GM12875 (cell line): ENCODE data around the gene TBX20.
"Not testable (repeated sequence)": the region's sequence is repeated elsewhere in the genome, so short reads cannot be mapped to it uniquely, and the experiment has no call there.

Experiments used
- H3K4me3 ChIP-seq: one replicate; pipeline ENCODE4 v1.5.1; 2011; ENCODE audit warnings: low read depth, low read length, control low read depth
- TF ChIP-seq, protein P1 (sequence below): IDR thresholded peaks from 2 replicates; pipeline ENCODE4 v1.5.1; 2011; ENCODE audit warnings: low read depth, mild to moderate bottlenecking, control low read depth, inconsistent platforms, low read length, moderate library complexity, borderline replicate concordance; ENCODE audit not compliant: insufficient read depth

Gene TBX20

DNA sequence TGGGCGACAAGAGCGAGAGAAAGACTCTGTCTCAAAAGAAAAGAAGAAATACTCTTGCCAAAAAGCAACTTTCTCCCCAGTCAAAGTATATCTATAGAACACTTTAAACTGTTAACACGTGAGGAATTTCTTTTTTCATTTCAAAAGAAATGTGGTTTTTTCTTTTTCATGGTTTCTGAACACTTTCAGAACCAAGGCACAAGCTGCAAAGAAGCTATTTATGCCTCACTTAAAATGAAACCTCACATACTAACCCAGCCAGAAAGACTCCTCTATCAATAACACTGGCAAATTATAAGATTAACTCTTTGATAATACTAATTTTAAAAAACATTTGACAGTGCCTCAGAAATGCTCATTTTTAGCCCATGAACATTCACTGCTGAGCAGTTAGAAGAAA is 20.9 kb downstream of the TBX20 start:
- TF ChIP-seq, protein P1, sequence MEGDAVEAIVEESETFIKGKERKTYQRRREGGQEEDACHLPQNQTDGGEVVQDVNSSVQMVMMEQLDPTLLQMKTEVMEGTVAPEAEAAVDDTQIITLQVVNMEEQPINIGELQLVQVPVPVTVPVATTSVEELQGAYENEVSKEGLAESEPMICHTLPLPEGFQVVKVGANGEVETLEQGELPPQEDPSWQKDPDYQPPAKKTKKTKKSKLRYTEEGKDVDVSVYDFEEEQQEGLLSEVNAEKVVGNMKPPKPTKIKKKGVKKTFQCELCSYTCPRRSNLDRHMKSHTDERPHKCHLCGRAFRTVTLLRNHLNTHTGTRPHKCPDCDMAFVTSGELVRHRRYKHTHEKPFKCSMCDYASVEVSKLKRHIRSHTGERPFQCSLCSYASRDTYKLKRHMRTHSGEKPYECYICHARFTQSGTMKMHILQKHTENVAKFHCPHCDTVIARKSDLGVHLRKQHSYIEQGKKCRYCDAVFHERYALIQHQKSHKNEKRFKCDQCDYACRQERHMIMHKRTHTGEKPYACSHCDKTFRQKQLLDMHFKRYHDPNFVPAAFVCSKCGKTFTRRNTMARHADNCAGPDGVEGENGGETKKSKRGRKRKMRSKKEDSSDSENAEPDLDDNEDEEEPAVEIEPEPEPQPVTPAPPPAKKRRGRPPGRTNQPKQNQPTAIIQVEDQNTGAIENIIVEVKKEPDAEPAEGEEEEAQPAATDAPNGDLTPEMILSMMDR = no peak
- no peak overlapping the region for H3K4me3 ChIP-seq

DNA sequence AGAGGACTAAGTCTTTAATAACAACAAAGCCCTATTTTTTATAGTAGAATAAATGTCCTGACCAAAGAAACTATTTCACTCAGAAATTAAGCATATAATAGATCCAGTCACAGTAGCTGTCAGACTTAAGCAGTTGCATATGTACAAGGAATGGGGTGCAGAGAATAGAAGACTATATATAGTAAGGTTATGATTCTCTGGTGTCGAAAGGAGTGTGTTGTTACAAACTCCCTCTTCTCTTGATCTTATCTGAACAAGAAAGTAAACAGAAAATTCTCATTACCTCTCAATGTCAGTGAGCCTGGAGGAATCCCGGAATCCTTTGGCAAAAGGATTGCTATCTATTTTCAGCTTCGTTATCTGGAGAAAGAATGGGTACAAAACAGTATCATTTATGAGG is 22.7 kb downstream of the TBX20 start:
- not testable (repeated sequence) for H3K4me3 ChIP-seq

DNA sequence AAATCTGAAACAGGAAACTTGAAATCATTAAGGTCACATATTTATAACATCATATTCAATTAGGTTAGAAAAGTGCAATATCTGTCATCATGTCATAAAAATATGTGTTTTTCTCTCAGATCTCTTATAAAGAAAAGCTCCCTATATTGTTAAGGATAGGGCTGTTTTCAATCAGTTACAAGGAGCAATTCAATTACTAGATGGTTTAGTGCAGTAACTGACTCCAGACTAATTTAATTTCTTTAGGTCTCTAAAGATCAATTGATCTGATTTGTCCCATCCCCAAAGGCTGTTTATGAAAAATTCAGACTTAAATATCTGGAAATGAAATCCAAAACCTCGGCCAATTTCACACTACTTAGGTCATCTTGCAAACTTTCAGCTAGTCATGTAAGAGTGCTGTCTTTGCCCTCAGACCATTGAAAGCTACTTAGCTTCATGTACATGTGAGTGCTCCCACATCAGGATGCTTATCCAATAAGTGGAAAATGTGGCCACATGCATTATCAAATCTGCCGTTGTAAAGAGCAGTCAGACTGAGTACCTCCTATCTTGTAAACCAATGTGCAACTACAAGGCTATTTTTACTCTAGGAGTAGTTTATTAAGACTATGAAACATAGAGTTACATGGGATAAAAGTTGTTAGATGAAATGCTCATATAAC is 24.7 kb downstream of the TBX20 start:
- H3K4me3 ChIP-seq = not testable (repeated sequence)

DNA sequence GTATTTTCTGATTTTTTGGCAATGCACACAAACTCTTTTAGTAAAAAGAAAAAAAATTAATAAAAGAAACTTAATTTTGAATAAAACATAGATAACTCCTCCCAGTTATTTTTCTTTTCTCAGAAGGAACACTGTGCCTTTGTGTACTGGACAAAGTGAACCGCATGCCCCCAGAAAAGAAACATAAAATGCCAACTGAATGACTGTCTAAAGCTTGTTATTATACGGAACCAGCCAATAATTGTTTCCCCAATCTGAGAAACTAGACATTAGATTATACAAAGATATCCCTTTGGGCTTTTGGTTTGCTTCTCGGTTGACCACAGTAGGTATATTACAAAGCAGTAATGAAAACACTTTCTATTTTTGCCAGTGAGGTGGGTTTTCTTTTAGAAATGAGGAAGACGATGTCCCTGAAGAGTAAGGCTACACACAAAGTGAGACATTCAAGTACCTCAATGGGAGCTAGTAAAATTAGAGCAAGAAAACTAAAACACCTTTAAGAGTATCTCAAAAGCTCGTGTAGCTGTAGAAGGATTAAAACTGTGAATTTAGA is 25.3 kb downstream of the TBX20 start:
- H3K4me3 ChIP-seq = not testable (repeated sequence)

DNA sequence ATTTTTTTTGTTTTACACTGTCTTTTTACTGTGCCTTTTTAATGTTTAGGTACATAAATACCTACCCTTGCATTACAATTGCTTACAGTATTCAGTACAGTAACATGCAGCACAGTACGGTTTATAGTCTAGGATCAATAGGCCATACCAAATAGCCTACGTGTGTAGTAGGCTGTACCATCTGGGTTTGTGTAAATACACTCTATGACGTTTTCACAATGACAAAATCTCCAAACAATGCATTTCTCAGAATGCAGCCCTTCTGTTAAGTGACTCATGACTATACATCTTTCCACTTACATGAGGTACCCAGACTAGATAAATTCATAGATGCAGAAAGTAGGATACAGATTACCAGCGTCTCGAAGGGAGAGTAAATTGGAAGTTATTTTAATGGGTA is 26.5 kb downstream of the TBX20 start:
- H3K4me3 ChIP-seq = not testable (repeated sequence)

DNA sequence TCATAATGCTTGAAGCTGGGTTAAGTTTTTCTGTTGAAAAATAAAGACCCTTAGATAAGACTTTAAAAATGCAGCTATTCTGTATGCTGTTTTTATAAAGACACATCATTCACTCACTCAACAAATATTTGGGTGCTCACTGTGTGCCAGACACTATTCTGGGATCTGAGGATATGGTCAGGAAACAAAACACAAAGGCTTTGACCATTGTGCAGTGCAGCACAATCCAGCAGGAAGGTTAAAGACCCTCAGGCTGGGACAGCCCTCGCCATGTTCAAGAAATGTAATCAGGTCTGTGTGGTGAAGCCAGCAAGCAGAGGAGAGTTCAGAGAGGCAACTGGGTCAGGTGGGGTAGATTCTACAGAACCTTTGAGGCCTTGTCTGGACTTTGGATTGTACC is 31.5 kb downstream of the TBX20 start:
- H3K4me3 ChIP-seq = not testable (repeated sequence)

DNA sequence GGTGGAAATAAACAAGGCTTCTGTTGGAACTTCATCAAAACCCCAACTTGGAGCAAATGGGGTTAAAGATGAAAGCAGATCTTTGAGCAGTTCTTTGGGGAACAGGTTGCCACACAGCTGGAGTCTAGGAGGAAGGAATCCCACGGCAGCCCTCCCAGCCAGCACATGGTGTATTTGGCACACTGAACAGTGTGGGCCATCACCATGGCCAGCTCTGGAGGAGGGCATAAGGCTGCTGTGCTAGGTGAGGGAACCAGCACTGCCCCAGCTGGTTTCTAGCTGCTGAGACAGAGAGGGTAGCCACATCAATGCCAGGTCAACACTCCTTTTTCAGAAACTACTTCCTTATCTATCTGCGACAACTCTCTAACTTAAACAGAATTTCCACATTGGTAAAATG is 33.7 kb downstream of the TBX20 start:
- H3K4me3 ChIP-seq = not testable (repeated sequence)

DNA sequence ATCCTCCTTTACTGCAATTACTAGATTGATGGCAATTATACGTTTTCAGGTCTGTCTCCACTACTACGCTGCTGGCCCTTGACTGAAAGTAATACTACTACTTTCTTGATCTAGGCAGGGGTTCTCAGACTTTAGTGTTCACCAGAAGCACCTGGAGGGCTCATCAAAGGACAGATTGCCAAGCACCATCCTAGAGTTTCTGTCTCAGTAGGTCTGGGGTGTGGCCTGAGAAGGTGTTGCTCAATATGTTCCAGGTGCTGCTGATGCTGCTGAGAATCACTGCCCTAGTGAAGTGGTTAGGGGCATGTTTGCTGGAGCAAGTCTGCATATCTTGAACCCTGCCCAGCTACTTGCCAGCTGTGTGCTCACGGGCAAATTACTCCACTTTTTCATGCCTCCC is 37.9 kb downstream of the TBX20 start:
- not testable (repeated sequence) for H3K4me3 ChIP-seq

DNA sequence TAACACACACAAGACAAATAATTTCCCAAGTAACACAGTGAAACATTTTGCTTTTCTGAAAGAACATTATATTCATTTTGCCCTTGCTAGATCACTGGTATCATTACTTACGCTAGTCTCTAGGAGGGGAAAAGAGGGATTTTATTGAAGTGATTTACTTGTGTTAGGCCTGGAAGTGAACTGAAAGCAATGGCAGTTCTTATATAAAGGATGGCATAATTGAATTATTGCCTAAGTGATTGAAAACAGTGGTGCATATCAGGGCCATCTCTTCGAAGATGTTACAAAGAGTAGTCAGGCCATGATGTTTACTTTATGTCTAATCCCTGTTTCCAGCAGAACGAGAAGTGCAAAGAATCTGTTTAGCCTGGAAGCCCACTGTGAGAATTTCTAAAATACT is 38.8 kb downstream of the TBX20 start:
- not testable (repeated sequence) for H3K4me3 ChIP-seq

DNA sequence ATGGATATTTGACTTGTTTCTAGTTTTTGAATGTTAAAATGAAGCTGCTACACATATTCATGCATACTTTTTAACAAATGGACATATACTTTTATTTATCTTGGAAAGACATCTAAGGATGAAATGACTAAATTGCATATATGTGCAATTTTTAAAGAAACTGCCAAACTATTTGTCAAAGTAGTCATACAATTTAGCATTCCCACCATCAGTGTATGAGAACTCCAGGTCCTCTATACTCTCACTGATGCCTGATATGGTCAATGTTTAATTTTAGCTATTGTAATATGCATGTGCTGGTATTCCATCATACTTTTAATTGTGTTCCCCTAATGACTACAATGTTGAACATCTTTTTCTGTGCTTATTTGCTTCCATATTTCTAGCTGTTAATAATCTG is 47.0 kb downstream of the TBX20 start:
- H3K4me3 ChIP-seq = not testable (repeated sequence)

DNA sequence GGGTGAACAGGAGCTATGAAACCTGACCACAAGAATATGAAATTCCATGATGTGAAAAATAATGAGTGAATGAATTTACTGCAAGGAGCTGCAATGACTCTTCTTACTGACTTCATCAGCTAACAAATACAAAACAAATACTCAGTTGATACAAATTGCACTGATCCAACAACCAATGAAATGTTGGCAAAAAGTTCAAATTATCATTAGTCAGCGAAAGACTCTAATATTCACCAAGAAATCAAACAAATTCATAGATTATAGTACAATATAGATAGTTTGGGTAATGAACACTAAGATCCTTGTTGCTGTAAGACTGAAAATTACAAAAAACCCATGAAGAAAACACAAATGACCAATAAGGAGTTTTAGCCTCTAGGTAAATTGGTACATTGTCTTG is 49.0 kb downstream of the TBX20 start:
- H3K4me3 ChIP-seq = not testable (repeated sequence)

DNA sequence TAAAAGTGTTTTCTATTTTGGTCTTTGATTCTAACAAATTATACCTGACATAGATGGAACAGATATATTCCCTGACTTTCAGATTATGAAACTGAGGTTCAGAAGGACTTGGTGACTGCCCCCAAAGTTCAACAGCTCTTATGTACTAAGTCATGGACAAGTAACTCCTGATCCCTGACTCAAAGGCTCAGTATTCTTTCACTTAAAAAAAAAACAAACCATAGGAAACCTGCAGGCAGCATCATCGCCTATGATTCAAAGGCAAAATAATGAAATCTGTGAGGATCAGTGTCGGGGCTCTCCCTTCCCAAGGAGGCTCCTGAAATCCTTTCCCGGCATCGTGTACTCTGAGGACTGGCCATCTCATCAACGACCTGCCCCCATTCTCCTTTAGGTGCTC is 49.9 kb downstream of the TBX20 start:
- not testable (repeated sequence) for H3K4me3 ChIP-seq

DNA sequence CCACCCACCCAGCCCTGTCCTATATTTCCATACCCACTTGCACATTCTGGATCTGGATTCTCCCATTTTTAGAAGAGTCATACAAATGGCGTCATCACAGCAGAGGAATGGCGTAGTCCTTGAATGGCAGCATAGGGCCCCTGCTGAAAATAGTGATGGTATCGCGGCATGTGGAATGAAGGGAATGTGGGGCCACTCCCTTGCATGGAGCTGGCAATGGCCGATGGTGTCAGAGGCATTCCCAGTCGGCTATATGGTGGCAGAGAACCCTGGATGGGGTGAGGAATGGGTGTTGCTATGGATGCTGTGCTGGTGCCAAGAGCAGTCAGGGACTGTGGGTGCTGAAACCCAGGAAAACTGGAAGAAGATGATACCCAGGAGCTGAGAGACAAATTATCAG is 51.5 kb downstream of the TBX20 start:
- not testable (repeated sequence) for H3K4me3 ChIP-seq

DNA sequence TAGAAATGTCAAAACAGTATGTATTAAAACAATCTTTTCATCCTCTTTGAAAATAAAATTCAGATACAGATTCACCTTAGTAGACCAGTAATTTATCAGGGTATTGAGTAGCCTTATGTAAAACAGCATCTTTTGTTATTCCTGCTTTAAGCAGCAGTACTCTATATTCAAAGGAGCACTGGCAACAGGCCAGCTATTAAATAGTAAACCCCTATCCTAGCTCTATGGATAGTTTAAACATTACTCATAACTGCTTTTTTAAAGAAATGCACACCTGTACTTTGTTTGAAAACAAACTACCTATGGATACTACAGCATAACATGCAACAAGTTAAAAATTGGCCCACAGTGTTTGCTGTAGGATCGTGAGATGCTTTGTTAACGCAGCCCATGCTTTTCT is 53.7 kb downstream of the TBX20 start:
- not testable (repeated sequence) for H3K4me3 ChIP-seq

DNA sequence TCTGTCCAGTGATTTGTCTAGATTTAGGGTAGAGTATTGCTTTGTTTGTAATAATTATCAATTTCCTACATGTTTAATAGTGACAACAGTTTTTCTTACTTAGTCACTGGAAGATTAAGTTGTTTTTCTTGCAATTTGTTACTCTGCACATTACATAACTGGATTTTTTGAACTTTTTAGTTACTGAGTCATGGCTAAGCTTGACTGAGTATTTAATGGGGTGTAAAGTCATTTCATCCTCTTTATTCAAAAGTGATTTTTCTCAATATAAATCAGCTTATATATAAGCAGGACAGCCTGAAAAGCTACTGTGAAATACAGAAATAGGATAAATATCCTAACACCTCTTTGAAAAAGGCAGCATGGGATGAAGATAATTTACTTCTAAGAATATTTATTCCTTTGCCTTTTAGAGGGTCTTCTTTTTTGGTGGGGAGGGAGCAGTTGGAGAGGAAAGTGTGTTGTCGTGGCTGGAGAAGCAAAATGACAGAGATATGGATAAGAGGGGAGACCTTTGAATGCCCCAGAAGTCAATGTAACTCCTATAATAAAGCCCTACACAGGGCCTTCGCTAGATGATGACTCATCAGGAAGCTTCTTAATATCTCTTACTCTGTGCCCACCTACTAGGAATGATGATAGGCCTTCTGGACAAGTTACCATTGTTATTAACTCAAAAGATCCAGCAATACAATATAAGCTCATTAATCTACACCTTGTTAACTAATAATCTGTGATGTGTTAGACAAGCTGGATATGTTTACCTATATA is 55.3 kb downstream of the TBX20 start:
- not testable (repeated sequence) for H3K4me3 ChIP-seq

DNA sequence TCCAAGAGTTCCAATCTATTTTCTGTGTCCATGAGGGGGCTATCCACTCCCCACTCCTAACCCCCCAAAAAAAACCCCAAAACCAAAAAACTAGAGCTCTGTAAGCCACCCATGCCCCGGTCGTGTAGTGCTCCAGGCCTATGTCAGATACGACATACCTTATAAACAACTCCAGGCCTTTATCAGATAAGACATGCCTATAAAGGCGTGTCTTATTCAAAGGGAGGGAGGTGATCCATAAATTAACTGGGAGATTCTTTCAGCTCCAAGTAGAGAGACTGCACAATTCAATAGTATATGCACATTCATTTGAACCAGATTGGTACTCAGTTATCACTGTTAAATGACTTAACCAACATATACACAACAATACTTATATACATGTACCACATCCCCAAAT is 62.3 kb downstream of the TBX20 start:
- H3K4me3 ChIP-seq = not testable (repeated sequence)

DNA sequence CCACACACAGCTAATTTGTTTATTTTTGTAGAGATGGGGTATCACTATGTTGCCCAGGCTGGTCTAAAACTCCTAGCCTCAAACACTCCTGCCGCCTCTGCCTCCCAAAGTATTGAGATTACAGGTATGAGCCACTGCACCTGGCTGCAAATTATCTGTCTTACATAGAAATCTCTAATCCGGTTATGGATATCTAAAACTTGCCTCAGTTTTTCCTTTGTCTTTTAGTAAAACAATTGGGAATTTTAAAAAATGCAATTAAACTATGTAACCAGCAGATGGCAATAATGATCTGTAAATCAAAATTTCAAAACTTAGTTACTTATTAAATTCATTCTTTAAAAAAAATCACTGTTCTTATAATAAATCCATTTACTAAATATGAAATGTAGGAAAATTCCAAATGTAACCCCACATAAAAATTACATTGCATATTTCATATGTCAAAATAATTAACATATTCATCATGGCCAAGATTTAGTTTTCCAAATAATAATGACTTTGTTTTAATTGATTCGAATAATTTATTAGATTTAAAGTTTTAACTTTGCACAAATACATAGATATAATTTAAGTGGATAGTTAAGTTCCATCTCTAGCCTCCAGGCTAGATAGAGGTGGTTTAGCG is 63.6 kb downstream of the TBX20 start:
- not testable (repeated sequence) for H3K4me3 ChIP-seq

DNA sequence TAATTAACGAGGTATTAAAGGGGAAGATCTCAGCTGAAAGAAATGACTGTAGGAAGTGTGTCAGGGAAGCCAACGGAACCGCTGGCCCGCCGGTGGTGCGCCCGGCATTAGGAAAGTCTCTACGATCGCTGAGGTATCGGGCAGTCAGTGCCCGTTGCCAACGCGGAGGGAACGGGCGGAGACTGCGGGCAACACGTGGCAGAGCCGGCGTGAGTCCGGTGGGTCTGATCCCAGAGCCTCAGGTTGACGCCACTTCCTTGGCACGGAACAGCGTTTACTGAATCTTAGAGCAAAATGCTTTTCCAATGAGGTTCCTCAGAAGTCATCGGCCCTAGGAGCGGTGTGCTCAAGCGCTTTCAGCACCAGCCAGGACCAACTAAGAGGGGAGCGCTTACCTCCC is 67.1 kb downstream of the TBX20 start:
- H3K4me3 ChIP-seq = not testable (repeated sequence)
